Subcutaneous abdominal adipose tissue (tissue), 5 donors: ENCODE results near the gene SLC11A1.

Source experiments
- H3K27ac ChIP-seq: one replicate; pipeline ENCODE4 v1.7.0; 2013; ENCODE audit warnings: low read depth, mild to moderate bottlenecking, inconsistent platforms, low read length, moderate library complexity
- H3K27me3 ChIP-seq, 5 donors: one replicate each; pipeline ENCODE4 v1.7.0; 2013; ENCODE audit warnings: low read length in 5 of 5, inconsistent platforms in 1 of 5; ENCODE audit not compliant: control insufficient read depth in 5 of 5, insufficient read depth in 4 of 5
- H3K36me3 ChIP-seq, 5 donors: one replicate each; pipeline ENCODE4 v1.7.0; 2013; ENCODE audit warnings: low read length in 5 of 5; ENCODE audit not compliant: control insufficient read depth in 5 of 5, insufficient read depth in 5 of 5
- H3K4me1 ChIP-seq, 5 donors: one replicate each; pipeline ENCODE4 v1.7.0; 2013; ENCODE audit warnings: low read length in 5 of 5, mild to moderate bottlenecking in 3 of 5, moderate library complexity in 1 of 5; ENCODE audit not compliant: control insufficient read depth in 5 of 5, insufficient read depth in 5 of 5
- H3K4me3 ChIP-seq, 5 donors: one replicate each; pipeline ENCODE4 v1.7.0; 2013; ENCODE audit warnings: low read length in 5 of 5, low read depth in 1 of 5
- H3K9ac ChIP-seq, 5 donors: one replicate each; pipeline ENCODE4 v1.7.0; 2013; ENCODE audit warnings: low read length in 5 of 5, mild to moderate bottlenecking in 4 of 5, moderate library complexity in 3 of 5
- H3K9me3 ChIP-seq, 5 donors: one replicate each; pipeline ENCODE4 v1.7.0; 2013; ENCODE audit warnings: low read length in 5 of 5; ENCODE audit not compliant: control insufficient read depth in 5 of 5
- donor health status: healthy.
- donor health status: healthy.
- donor health status: healthy.
- donor health status: healthy.
- donor health status: healthy.

Gene SLC11A1

DNA sequence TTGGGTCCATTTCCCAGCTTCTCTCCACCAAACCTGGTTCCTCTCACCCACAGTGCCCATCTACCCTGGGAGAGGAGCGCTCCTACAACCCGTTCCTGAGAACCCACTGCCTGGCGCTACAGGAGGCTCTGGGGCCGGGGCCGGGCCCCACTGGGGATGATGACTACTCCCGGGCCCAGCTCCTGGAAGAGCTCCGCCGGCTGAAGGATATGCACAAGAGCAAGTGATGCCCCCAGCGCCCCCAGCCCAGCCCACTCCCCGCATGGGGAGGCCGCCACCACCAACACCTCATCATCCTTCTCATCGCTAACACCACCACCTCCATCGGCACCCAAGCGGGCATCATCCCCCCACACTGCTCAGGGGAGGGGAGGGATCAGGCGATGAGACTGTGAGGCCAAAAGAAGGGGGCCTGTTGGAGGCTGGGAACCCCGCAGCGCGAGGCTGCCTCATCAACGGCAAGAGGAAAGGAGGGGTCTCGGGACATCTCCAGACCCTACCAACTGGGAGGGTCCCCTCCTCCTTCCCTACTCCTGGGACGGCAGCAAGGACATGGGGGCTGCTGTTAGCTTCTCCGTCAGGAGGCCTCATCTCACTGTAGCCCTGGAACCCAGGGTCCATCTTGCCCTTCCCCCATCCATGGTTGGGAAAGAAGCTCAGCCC, 37.2 kb upstream of the SLC11A1 start:
- no peak overlapping the region for H3K9ac ChIP-seq
- no peak overlapping the region for H3K27ac ChIP-seq
- H3K4me3 ChIP-seq: no peak overlapping the region
- peaks cover 0 to 28% (median 3%) of the 10 kb centered on the region in 5 donors for H3K36me3 ChIP-seq
- H3K4me1 ChIP-seq: no peaks in the 10 kb centered on the region
- H3K27me3 ChIP-seq: no peaks in the 10 kb centered on the region
- H3K9me3 ChIP-seq: no peaks in the 10 kb centered on the region

GRCh38 chr2:218345491-218346236, 36.4 kb upstream of the SLC11A1 start:
- Histone ChIP-seq H3K9ac (no peak overlapping the region), H3K4me1 (no peaks in the 10 kb centered on the region), H3K4me3 (no peak overlapping the region), H3K9me3 (no peaks in the 10 kb centered on the region), H3K27ac (no peak overlapping the region), H3K27me3 (no peaks in the 10 kb centered on the region), H3K36me3 (peaks cover 0 to 23% (median 3%) of the 10 kb centered on the region in 5 donors)

DNA sequence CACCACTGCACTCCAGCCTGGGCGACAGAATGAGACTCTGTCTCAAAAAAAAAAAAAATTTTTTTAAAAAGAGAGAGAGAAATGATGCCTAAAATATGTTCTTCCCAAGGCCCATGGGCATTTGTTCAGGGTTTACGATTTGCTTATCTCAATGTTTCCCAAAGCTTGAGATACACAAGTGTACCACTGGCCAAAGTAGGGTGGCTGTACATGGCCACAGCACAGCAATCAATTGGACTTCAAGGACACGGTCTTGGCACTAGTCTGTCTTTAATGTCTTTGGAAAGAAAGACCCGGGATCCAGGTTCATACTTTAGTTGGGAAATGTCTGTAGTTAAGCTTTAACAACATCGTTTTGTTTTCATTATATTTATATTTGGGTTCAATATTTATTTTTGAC, 34.9 kb upstream of the SLC11A1 start:
- H3K4me3 ChIP-seq: no peak overlapping the region

DNA sequence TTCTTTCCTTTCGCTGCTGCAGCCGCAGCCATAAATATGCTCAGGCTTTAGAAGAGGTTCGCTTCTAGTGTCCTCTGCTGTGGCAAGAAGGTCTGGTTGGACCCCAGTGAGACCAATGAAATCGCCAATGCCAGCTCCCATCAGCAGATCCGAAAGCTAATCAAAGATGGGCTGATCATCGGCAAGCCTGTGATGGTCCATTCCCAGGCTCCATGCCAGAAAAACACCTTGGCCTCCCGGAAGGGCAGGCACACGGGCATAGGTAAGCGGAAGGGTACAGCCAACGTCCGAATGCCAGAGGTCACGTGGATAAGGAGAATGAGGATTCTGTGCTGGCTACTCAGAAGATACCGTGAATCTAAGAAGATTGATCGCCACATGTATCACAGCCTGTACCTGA, 28.0 kb upstream of the SLC11A1 start:
- Histone ChIP-seq H3K27ac (no peak overlapping the region), H3K27me3 (no peaks in the 10 kb centered on the region), H3K9me3 (peaks cover 0 to 9% (median 6%) of the 10 kb centered on the region in 5 donors), H3K9ac (no peak overlapping the region), H3K36me3 (no peaks in the 10 kb centered on the region), H3K4me3 (no peak overlapping the region), H3K4me1 (peaks cover 0 to 7% (median 2%) of the 10 kb centered on the region in 5 donors)

More for the DNA sequence above, 34.9 kb upstream of the SLC11A1 start:
- Histone ChIP-seq H3K4me1 (no peaks in the 10 kb centered on the region), H3K9me3 (peaks cover 0 to 7% (median 5%) of the 10 kb centered on the region in 5 donors), H3K36me3 (peaks cover 0 to 13% (median 3%) of the 10 kb centered on the region in 5 donors), H3K27me3 (no peaks in the 10 kb centered on the region), H3K9ac (no peak overlapping the region), H3K27ac (no peak overlapping the region)

GRCh38 chr2:218354850-218355443, 27.1 kb upstream of the SLC11A1 start:
- Histone ChIP-seq H3K27ac (no peak overlapping the region), H3K4me1 (peaks cover 0 to 7% (median 2%) of the 10 kb centered on the region in 5 donors), H3K9ac (no peak overlapping the region), H3K27me3 (no peaks in the 10 kb centered on the region), H3K4me3 (no peak overlapping the region), H3K36me3 (no peaks in the 10 kb centered on the region), H3K9me3 (peaks cover 0 to 9% (median 6%) of the 10 kb centered on the region in 5 donors)

GRCh38 chr2:218357236-218358177, 24.6 kb upstream of the SLC11A1 start:
- Histone ChIP-seq H3K27ac (no peak overlapping the region), H3K9me3 (no peaks in the 10 kb centered on the region), H3K4me1 (peaks cover 0 to 7% (median 2%) of the 10 kb centered on the region in 5 donors), H3K27me3 (no peaks in the 10 kb centered on the region), H3K9ac (no peak overlapping the region), H3K4me3 (no peak overlapping the region), H3K36me3 (no peaks in the 10 kb centered on the region)

DNA sequence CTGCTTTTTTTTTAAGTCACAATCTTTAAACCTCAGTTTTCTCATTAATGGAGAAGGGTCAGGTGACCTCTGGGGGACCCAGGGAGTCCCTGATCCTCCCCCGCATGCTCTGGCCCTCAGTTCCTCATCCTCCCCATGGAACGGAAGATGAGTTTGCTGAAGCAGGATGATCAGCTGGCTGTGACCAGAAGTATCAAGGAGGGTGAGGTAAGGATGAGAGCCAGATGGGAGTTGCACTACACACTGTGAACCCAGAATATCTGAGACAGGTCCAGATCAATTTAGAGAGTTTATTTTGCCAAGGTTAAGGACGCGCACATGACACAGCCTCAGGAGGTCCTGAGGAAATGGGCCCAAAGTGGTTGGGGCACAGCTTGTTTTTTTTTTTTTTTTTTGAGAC, 21.6 kb upstream of the SLC11A1 start:
- Histone ChIP-seq H3K4me1 (peaks cover 0 to 7% (median 2%) of the 10 kb centered on the region in 5 donors), H3K4me3 (no peak overlapping the region), H3K27ac (no peak overlapping the region), H3K9ac (no peak overlapping the region), H3K27me3 (no peaks in the 10 kb centered on the region), H3K36me3 (no peaks in the 10 kb centered on the region), H3K9me3 (no peaks in the 10 kb centered on the region)

DNA sequence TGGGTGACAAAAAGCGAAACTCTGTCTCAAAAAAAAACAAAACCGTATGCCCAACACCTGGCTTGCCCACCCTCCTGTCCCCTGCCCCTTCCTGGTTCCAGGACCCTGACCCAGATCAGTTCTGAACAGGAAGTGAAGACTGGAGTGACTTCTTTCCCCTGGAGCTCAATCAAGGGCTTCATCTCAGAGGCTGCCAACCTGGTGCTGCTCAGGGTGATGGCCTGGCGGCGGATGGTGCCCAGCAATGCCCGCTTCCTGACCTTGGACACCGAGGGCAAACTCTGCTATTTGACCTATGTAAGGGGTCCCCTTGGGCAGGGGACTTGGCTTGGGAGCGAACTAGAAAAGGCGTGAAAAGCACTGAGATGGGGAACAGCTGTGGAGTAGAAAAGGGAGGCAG, 19.5 kb upstream of the SLC11A1 start:
- Histone ChIP-seq H3K27ac (no peak overlapping the region), H3K4me3 (no peak overlapping the region), H3K4me1 (peaks cover 0 to 8% (median 5%) of the 10 kb centered on the region in 5 donors), H3K9ac (no peak overlapping the region), H3K27me3 (no peaks in the 10 kb centered on the region), H3K9me3 (peaks cover 2 to 7% (median 6%) of the 10 kb centered on the region in 5 donors), H3K36me3 (no peaks in the 10 kb centered on the region)

GRCh38 chr2:218363736-218364135, 18.3 kb upstream of the SLC11A1 start:
- H3K27ac ChIP-seq: no peak overlapping the region
- no peaks in the 10 kb centered on the region for H3K36me3 ChIP-seq
- peaks cover 0 to 19% (median 11%) of the 10 kb centered on the region in 5 donors for H3K4me1 ChIP-seq

More at GRCh38 chr2:218363736-218364135, 18.3 kb upstream of the SLC11A1 start:
- H3K4me3 ChIP-seq: no peak overlapping the region
- H3K27me3 ChIP-seq: no peaks in the 10 kb centered on the region
- peak overlapping the region in 1 of 5 donors; percentile 30 for H3K9ac ChIP-seq
- peaks cover 2 to 7% (median 6%) of the 10 kb centered on the region in 5 donors for H3K9me3 ChIP-seq
